ENCODE results near the gene SEC11A. TPM values are rescaled to one million over a fixed set of nuclear protein-coding genes. Genes with fewer than 3 reads are reported as not detected.
"Not testable (repeated sequence)": the region's sequence is repeated elsewhere in the genome, so short reads cannot be mapped to it uniquely, and the experiment has no call there.

Gene SEC11A
- total RNA-seq, 2 experiments from 2014 or later, result 66.6 to 111 TPM

- intact Hi-C loops (cut with DNase I, micrococcal nuclease), result loop anchor here in 1 of 2 experiments (5.0 kb wide), 1 partner anchor 47 kb away; no protein-coding TSS in a partner anchor
- Mint-ChIP-seq H3K27me3 (no peaks in the 10 kb centered on the region), H3K9me3 (ENCODE audit: low read depth) (no peaks in the 10 kb centered on the region), H3K4me3 (peak overlapping the region; percentile 98), H3K36me3 (ENCODE audit: low read depth) (peaks cover 27% of the 10 kb centered on the region), H3K27ac (peak overlapping the region; percentile 97), H3K4me1 (peaks cover 48% of the 10 kb centered on the region)
- ChIA-PET POLR2A (no interaction called here), CTCF (interaction anchor here (0.9 to 6.0 kb wide), 6 partner anchors 20 to 116 kb away, joined by 3 to 46 read pairs (median 4); no protein-coding TSS in a partner anchor)
- no peak for DNase-seq
- ATAC-seq, result no peak
These were observed 1.1 kb downstream of the SEC11A start for GRCh38 chr15:84714821-84715220.

- Mint-ChIP-seq H3K9me3 (ENCODE audit: low read depth) (no peaks in the 10 kb centered on the region), H3K27ac (peak overlapping the region; percentile 42), H3K4me1 (peaks cover 48% of the 10 kb centered on the region), H3K4me3 (peak overlapping the region; percentile 98), H3K27me3 (no peaks in the 10 kb centered on the region), H3K36me3 (ENCODE audit: low read depth) (peaks cover 27% of the 10 kb centered on the region)
- ATAC-seq (no peak), DNase-seq (no peak)
- POLR2A ChIA-PET, result no interaction called here
- intact Hi-C loops (cut with DNase I, micrococcal nuclease), result no loop called here
- CTCF ChIA-PET, result interaction anchor here (0.6 to 6.0 kb wide), 7 partner anchors 9 to 115 kb away, joined by 3 to 46 read pairs (median 5); no protein-coding TSS in a partner anchor
These were observed 1.6 kb downstream of the SEC11A start for GRCh38 chr15:84714372-84714771.

- Mint-ChIP-seq H3K4me1 (peaks cover 61% of the 10 kb centered on the region), H3K9me3 (ENCODE audit: low read depth) (no peaks in the 10 kb centered on the region), H3K36me3 (ENCODE audit: low read depth) (peaks cover 19% of the 10 kb centered on the region), H3K27ac (no peak overlapping the region), H3K4me3 (no peak overlapping the region), H3K27me3 (no peaks in the 10 kb centered on the region)
- no peak for ATAC-seq
- no peak for DNase-seq
- POLR2A ChIA-PET, result no interaction called here
- CTCF ChIA-PET, result interaction anchor here (0.7 to 1.8 kb wide), 3 partner anchors 9 to 48 kb away, joined by 3 to 4 read pairs (median 3); partner anchors contain the start of gene SEC11A
- intact Hi-C loops (cut with DNase I, micrococcal nuclease), result no loop called here
These were observed 12.1 kb downstream of the SEC11A start for GRCh38 chr15:84703808-84704207.

- intact Hi-C loops (cut with DNase I, micrococcal nuclease), result no loop called here
- DNase-seq (no peak), ATAC-seq (peak; percentile 63)
- Mint-ChIP-seq H3K4me1 (peaks cover 60% of the 10 kb centered on the region), H3K36me3 (ENCODE audit: low read depth) (peaks cover 12% of the 10 kb centered on the region), H3K9me3 (ENCODE audit: low read depth) (no peaks in the 10 kb centered on the region), H3K4me3 (no peak overlapping the region), H3K27ac (no peak overlapping the region), H3K27me3 (no peaks in the 10 kb centered on the region)
- CTCF ChIA-PET, result interaction anchor here (0.6 to 1.8 kb wide), 5 partner anchors 10 to 68 kb away, joined by 3 to 4 read pairs (median 4); no protein-coding TSS in a partner anchor
- POLR2A ChIA-PET, result interaction anchor here (0.7 kb wide), 1 partner anchor 34 kb away, joined by 9 read pairs; no protein-coding TSS in a partner anchor
These were observed 12.9 kb downstream of the SEC11A start for GRCh38 chr15:84702961-84703482.

GRCh38 chr15:84699538-84700191 lies 16.3 kb downstream of the SEC11A start:
- CTCF ChIA-PET, result no interaction called here
- ATAC-seq, result peak; percentile 76
- peaks cover 10% of the 10 kb centered on the region for H3K36me3 Mint-ChIP-seq (ENCODE audit: low read depth)
- POLR2A ChIA-PET, result interaction anchor here (0.6 kb wide), 1 partner anchor 108 kb away, joined by 3 read pairs; no protein-coding TSS in a partner anchor
- peak overlapping the region; percentile 13 for H3K4me3 Mint-ChIP-seq
- H3K27ac Mint-ChIP-seq, result peak overlapping the region; percentile 76
- intact Hi-C loops (cut with DNase I, micrococcal nuclease), result no loop called here
- H3K4me1 Mint-ChIP-seq, result peaks cover 63% of the 10 kb centered on the region
- no peaks in the 10 kb centered on the region for H3K27me3 Mint-ChIP-seq
- H3K9me3 Mint-ChIP-seq (ENCODE audit: low read depth), result no peaks in the 10 kb centered on the region
- DNase-seq, result peak; percentile 24

- Mint-ChIP-seq H3K36me3 (ENCODE audit: low read depth) (peaks cover 7% of the 10 kb centered on the region), H3K9me3 (ENCODE audit: low read depth) (no peaks in the 10 kb centered on the region), H3K4me1 (peaks cover 46% of the 10 kb centered on the region), H3K27me3 (no peaks in the 10 kb centered on the region), H3K4me3 (no peak overlapping the region), H3K27ac (no peak overlapping the region)
- no peak for DNase-seq
- ChIA-PET CTCF (interaction anchor here (0.7 to 1.0 kb wide), 5 partner anchors 26 to 375 kb away, joined by 3 to 5 read pairs (median 4); no protein-coding TSS in a partner anchor), POLR2A (no interaction called here)
- ATAC-seq, result no peak
- intact Hi-C loops (cut with DNase I, micrococcal nuclease), result no loop called here
These were observed 18.5 kb downstream of the SEC11A start for GRCh38 chr15:84697236-84697990.

GRCh38 chr15:84696757-84697156 lies 19.2 kb downstream of the SEC11A start:
- ChIA-PET POLR2A (no interaction called here), CTCF (interaction anchor here (1.0 kb wide), 1 partner anchor 51 kb away, joined by 4 read pairs; no protein-coding TSS in a partner anchor)
- no peaks in the 10 kb centered on the region for H3K27me3 Mint-ChIP-seq
- H3K36me3 Mint-ChIP-seq (ENCODE audit: low read depth), result peaks cover 7% of the 10 kb centered on the region
- no peak overlapping the region for H3K4me3 Mint-ChIP-seq
- peaks cover 49% of the 10 kb centered on the region for H3K4me1 Mint-ChIP-seq
- no peak overlapping the region for H3K27ac Mint-ChIP-seq
- H3K9me3 Mint-ChIP-seq (ENCODE audit: low read depth), result no peaks in the 10 kb centered on the region
- no peak for ATAC-seq
- DNase-seq, result no peak
- intact Hi-C loops (cut with DNase I, micrococcal nuclease), result no loop called here

GRCh38 chr15:84690342-84690741 lies 25.6 kb downstream of the SEC11A start:
- Mint-ChIP-seq H3K9me3 (ENCODE audit: low read depth) (no peaks in the 10 kb centered on the region), H3K4me3 (no peak overlapping the region), H3K4me1 (peaks cover 16% of the 10 kb centered on the region), H3K27ac (no peak overlapping the region), H3K36me3 (ENCODE audit: low read depth) (peaks cover 36% of the 10 kb centered on the region), H3K27me3 (no peaks in the 10 kb centered on the region)
- DNase-seq, result no peak
- CTCF ChIA-PET, result no interaction called here
- POLR2A ChIA-PET, result no interaction called here
- no peak for ATAC-seq
- intact Hi-C loops (cut with DNase I, micrococcal nuclease), result no loop called here

- H3K9me3 Mint-ChIP-seq (ENCODE audit: low read depth), result no peaks in the 10 kb centered on the region
- peaks cover 40% of the 10 kb centered on the region for H3K36me3 Mint-ChIP-seq (ENCODE audit: low read depth)
- CTCF ChIA-PET, result no interaction called here
- H3K27ac Mint-ChIP-seq, result no peak overlapping the region
- no peak overlapping the region for H3K4me3 Mint-ChIP-seq
- no peaks in the 10 kb centered on the region for H3K27me3 Mint-ChIP-seq
- intact Hi-C loops (cut with DNase I, micrococcal nuclease), result no loop called here
- peaks cover 17% of the 10 kb centered on the region for H3K4me1 Mint-ChIP-seq
- ATAC-seq (no peak), DNase-seq (no peak)
- POLR2A ChIA-PET, result no interaction called here
These were observed 26.1 kb downstream of the SEC11A start for GRCh38 chr15:84689858-84690257.

- ATAC-seq; H3K27me3 Mint-ChIP-seq; POLR2A ChIA-PET; intact Hi-C loops (cut with DNase I, micrococcal nuclease); H3K9me3 Mint-ChIP-seq (ENCODE audit: low read depth); H3K4me3 Mint-ChIP-seq; DNase-seq: not testable (repeated sequence)
- Mint-ChIP-seq H3K27ac (peak overlapping the region; percentile 11), H3K36me3 (ENCODE audit: low read depth) (peaks cover 56% of the 10 kb centered on the region), H3K4me1 (peaks cover 27% of the 10 kb centered on the region)
- CTCF ChIA-PET, result interaction anchor here (0.6 kb wide), 1 partner anchor 86 kb away, joined by 4 read pairs; the partner anchor contains the start of gene ZSCAN2
These were observed 29.5 kb downstream of the SEC11A start for GRCh38 chr15:84686446-84686845.

GRCh38 chr15:84685304-84685703 lies 30.6 kb downstream of the SEC11A start:
- ChIA-PET CTCF (interaction anchor here (0.6 to 1.0 kb wide), 3 partner anchors 9 to 57 kb away, joined by 3 to 4 read pairs (median 3); no protein-coding TSS in a partner anchor), POLR2A (no interaction called here)
- H3K9me3 Mint-ChIP-seq (ENCODE audit: low read depth), result no peaks in the 10 kb centered on the region
- H3K36me3 Mint-ChIP-seq (ENCODE audit: low read depth), result peaks cover 53% of the 10 kb centered on the region
- ATAC-seq (no peak), DNase-seq (no peak)
- no peak overlapping the region for H3K4me3 Mint-ChIP-seq
- intact Hi-C loops (cut with DNase I, micrococcal nuclease), result no loop called here
- H3K27me3 Mint-ChIP-seq, result no peaks in the 10 kb centered on the region
- H3K27ac Mint-ChIP-seq, result peak overlapping the region; percentile 37
- H3K4me1 Mint-ChIP-seq, result peaks cover 28% of the 10 kb centered on the region
